Mucosa of descending colon (tissue), 3 donors: ENCODE data around the gene NRG3. TPM values are rescaled to one million over a fixed set of nuclear protein-coding genes. Genes with fewer than 3 reads are reported as not detected.

Source experiments
- ATAC-seq: fragments of 200-7000 bp; cut with Tn5 transposase; one replicate; pipeline ENCODE4 v1.9.1; 2020; ENCODE audit warnings: mild to moderate bottlenecking, moderate library complexity
- DNase-seq, 3 donors: peaks; one replicate each; pipeline ENCODE4 v3.0.0-alpha.2; 2020
- H3K36me3 ChIP-seq: fragments of 200-600 bp; one replicate; pipeline ENCODE4 v1.8.0; 2021; ENCODE audit warnings: low read depth, mild to moderate bottlenecking
- H3K4me1 ChIP-seq: fragments of 200-600 bp; one replicate; pipeline ENCODE4 v1.8.0; 2021; ENCODE audit warnings: low read depth, mild to moderate bottlenecking
- H3K4me3 ChIP-seq: fragments of 200-600 bp; one replicate; pipeline ENCODE4 v1.8.0; 2021; ENCODE audit warnings: mild to moderate bottlenecking
- H3K9me3 ChIP-seq: fragments of 200-600 bp; one replicate; pipeline ENCODE4 v1.8.0; 2021; ENCODE audit warnings: mild to moderate bottlenecking
- intact Hi-C, 2 donors: fragments of 100-400 bp; cut with DNase I in 1 of 2; cut with micrococcal nuclease in 1 of 2; formaldehyde crosslinking; loops; one replicate each; pipeline versions ENCODE4 v1.11.0 to v1.11.1; 2022; cut with DNase I, micrococcal nuclease
- total RNA-seq, 3 donors: library from RNA; stranded (reverse); fragmentation: NEBNext Ultra II Directional in 2 of 3; extraction: Animal tissue kit (Norgen Biotek cat#: 25700) in 2 of 3; gene quantifications; one replicate each; pipeline versions ENCODE4 v1.2.1 to v1.2.4, GENCODE V29; 2021 to 2023
- TF ChIP-seq, protein P1 (sequence below): fragments of 200-600 bp; IDR thresholded peaks from one replicate; pipeline ENCODE4 v1.8.0; 2022; ENCODE audit warnings: antibody characterized with exemption, mild to moderate bottlenecking
- donor health status: DM: no; HTN: no; CAD: no; lungs with moderate emphysema.
- donor health status: DM: no; HTN: no; CAD: no.
- donor health status: DM: no; HTN: yes; CAD: no.

NRG3 gene
- total RNA-seq, 3 donors from 2014 or later, result 0.12 to 0.73 (median 0.23) TPM

- Histone ChIP-seq H3K36me3 (no peaks in the 10 kb centered on the region), H3K9me3 (no peaks in the 10 kb centered on the region), H3K4me1 (no peaks in the 10 kb centered on the region), H3K4me3 (no peak overlapping the region)
- ATAC-seq, result no peak
- no peak for DNase-seq
- intact Hi-C loops, result no loop called here
- TF ChIP-seq, protein P1, sequence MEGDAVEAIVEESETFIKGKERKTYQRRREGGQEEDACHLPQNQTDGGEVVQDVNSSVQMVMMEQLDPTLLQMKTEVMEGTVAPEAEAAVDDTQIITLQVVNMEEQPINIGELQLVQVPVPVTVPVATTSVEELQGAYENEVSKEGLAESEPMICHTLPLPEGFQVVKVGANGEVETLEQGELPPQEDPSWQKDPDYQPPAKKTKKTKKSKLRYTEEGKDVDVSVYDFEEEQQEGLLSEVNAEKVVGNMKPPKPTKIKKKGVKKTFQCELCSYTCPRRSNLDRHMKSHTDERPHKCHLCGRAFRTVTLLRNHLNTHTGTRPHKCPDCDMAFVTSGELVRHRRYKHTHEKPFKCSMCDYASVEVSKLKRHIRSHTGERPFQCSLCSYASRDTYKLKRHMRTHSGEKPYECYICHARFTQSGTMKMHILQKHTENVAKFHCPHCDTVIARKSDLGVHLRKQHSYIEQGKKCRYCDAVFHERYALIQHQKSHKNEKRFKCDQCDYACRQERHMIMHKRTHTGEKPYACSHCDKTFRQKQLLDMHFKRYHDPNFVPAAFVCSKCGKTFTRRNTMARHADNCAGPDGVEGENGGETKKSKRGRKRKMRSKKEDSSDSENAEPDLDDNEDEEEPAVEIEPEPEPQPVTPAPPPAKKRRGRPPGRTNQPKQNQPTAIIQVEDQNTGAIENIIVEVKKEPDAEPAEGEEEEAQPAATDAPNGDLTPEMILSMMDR, result no peak
Measured at GRCh38 chr10:82551506-82551905, 676.5 kb downstream of the NRG3 start.

- TF ChIP-seq, protein P1, result no peak
- Histone ChIP-seq H3K36me3 (no peaks in the 10 kb centered on the region), H3K9me3 (no peaks in the 10 kb centered on the region), H3K4me1 (no peaks in the 10 kb centered on the region), H3K4me3 (no peak overlapping the region)
- ATAC-seq (no peak), DNase-seq (no peak)
- intact Hi-C loops, result no loop called here
Measured at GRCh38 chr10:82552267-82552666, 677.3 kb downstream of the NRG3 start.

DNA sequence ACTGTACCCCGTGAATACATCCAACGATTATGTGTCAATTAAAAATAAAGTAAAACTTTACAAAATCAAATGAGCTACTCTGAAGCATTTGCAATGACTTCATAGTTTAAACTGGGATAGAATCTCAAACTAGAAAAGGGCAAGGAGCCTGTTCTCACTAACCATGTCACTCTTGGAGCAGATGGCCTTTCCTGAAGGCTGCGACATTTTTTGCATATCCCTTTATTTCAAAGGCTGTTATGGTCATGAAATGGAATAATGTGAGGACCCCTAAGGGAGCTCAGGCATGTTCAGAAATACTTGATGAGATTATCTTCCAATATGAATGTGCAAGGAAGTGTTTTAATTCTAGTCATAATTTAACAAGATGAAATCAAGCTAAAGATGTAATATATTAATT, 679.4 kb downstream of the NRG3 start:
- Histone ChIP-seq H3K4me3 (no peak overlapping the region), H3K4me1 (no peaks in the 10 kb centered on the region), H3K36me3 (no peaks in the 10 kb centered on the region), H3K9me3 (no peaks in the 10 kb centered on the region)
- DNase-seq, result no peak
- ATAC-seq, result no peak
- TF ChIP-seq, protein P1, result no peak
- intact Hi-C loops, result no loop called here

- intact Hi-C loops, result no loop called here
- DNase-seq, result no peak
Measured at GRCh38 chr10:82558014-82558607, 683.1 kb downstream of the NRG3 start.

DNA sequence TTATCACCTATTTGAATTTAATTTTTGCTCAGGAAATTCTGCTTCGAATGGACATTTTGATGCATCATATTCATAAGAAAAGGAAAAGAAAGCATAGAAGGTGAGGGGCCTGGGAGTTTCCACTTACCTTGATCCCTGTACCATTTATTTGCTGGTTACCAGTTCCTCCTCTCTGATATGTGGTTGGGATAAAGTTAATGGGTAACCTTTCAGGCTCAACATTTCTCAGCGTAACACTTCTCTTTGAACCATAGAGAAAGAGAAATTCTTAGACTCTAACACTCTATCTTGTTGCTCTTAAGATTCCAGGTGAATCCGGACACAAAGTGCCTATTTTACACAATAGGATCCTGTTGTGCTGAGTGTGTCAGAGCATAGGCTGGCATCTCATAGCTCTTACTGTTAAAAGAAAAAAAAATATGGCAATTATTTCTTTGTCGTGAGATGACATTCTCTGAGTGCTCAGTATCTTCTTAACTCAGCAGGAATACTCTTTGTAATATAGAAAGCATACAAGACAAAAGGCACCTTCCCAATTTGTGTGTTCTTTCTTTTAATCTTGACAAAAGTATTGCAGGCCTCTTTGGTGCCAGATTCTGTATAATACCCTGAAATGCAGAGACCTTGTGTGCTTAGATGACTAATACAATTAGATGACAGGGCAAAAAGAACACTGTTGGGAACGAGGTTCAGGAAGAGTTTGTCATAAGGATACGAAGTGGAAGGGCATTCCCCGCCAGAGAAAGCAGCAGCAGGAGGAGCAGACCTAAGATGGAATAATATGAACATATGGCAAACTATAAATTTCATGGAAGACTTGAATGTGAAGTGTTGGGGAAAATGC, 689.6 kb downstream of the NRG3 start:
- Histone ChIP-seq H3K4me3 (no peak overlapping the region), H3K9me3 (no peaks in the 10 kb centered on the region), H3K36me3 (no peaks in the 10 kb centered on the region), H3K4me1 (no peaks in the 10 kb centered on the region)
- intact Hi-C loops, result no loop called here
- no peak for DNase-seq
- TF ChIP-seq, protein P1, result no peak
- no peak for ATAC-seq

More at GRCh38 chr10:82558014-82558607, 683.1 kb downstream of the NRG3 start:
- ATAC-seq, result no peak
- no peaks in the 10 kb centered on the region for H3K9me3 ChIP-seq
- TF ChIP-seq, protein P1, result no peak
- no peaks in the 10 kb centered on the region for H3K4me1 ChIP-seq
- no peak overlapping the region for H3K4me3 ChIP-seq
- H3K36me3 ChIP-seq, result no peaks in the 10 kb centered on the region
